ENCODE results near the gene MATN3.

Gene MATN3

DNA sequence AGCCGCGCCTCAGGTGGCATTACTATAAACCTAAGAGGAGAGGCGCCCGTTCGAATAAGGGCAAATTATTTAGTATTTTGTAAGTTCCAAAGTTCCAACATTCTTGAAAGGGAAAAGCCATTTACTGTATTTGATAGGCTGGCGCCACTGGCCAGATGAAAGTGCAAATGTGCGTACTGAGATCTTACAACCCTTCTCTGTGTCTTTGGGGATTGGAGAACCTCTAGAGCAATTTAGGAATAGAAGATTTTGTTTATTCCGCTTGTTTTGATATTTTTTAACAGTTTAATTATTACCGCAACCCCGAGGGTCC is 22.1 kb downstream of the MATN3 start:
- no peak for TF ChIP-seq EZH2phosphoT487 (IDR thresholded peaks at IDR 0.05; ENCODE audit: low read depth)
- TF ChIP-seq, protein P1, sequence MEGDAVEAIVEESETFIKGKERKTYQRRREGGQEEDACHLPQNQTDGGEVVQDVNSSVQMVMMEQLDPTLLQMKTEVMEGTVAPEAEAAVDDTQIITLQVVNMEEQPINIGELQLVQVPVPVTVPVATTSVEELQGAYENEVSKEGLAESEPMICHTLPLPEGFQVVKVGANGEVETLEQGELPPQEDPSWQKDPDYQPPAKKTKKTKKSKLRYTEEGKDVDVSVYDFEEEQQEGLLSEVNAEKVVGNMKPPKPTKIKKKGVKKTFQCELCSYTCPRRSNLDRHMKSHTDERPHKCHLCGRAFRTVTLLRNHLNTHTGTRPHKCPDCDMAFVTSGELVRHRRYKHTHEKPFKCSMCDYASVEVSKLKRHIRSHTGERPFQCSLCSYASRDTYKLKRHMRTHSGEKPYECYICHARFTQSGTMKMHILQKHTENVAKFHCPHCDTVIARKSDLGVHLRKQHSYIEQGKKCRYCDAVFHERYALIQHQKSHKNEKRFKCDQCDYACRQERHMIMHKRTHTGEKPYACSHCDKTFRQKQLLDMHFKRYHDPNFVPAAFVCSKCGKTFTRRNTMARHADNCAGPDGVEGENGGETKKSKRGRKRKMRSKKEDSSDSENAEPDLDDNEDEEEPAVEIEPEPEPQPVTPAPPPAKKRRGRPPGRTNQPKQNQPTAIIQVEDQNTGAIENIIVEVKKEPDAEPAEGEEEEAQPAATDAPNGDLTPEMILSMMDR (IDR thresholded peaks at IDR 0.05; ENCODE audit: low read depth, low read length): no peak
- Histone ChIP-seq H3K79me2 (ENCODE audit: low read length) (peaks cover 9% of the 10 kb centered on the region; the same call in 1 of the 2 replicates), H3K4me3 (ENCODE audit: low read length) (peak overlapping the region; percentile 97), H3K9ac (ENCODE audit: low read length) (no peak overlapping the region), H3K9me3 (ENCODE audit: insufficient read depth, low read length) (no peaks in the 10 kb centered on the region), H3K27ac (ENCODE audit: low read length) (no peak overlapping the region), H3K4me2 (ENCODE audit: low read length) (peak overlapping the region; percentile 85), H2AFZ (ENCODE audit: low read depth, low read length) (peak overlapping the region; percentile 98), H3K4me1 (ENCODE audit: low read length) (peaks cover 19% of the 10 kb centered on the region), H3K27me3 (ENCODE audit: low read depth, low read length) (peaks cover 7% of the 10 kb centered on the region), H4K20me1 (ENCODE audit: insufficient read depth, low read length) (no peaks in the 10 kb centered on the region), H3K36me3 (replicated peaks; ENCODE audit: low read depth, low read length) (no peaks in the 10 kb centered on the region)

DNA sequence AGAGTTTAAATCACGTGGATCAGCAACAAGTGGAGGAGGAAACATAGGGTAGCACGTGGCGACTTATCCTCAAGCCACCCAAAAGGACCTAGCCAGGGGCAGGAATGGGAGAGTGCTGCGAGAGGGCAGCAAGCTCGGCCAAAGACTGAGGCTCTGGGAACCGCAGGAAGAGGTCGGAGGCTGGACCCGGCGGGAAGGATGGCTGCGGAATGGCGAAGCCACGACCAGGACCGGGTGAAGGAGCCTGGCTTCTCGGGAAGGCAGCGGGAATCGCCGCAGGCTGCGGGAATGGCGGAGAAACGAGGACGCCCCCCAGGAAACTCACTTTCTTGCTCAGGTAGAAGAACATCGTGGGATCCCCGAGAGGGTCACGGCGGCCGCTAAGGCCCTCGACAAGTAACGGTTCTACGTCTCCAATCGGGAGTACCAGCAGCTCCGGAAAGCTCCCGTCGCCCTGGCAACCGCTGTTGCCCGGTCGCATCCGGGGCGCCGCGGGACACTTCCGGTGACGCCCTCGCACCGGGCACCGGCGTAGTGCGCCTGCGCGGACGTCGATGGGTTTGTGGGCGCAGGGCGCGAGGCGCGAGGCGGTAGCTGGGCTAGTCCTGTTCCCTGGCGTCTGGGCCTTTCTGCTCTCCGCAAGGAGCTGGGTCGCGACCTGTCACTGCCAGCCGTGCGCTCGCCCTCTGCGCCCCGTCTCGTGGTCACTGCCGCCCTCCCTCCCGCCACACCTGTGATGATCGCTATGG is 22.6 kb downstream of the MATN3 start, which contains the start of gene WDR35:
TSS of gene WDR35 (minus strand) at position 439 of the 749 bp plus-strand sequence. CDS start at position 349, 90 bp downstream.
- Histone ChIP-seq H3K79me2 (ENCODE audit: low read length) (peaks cover 9% of the 10 kb centered on the region; the same call in 1 of the 2 replicates), H3K9me3 (ENCODE audit: insufficient read depth, low read length) (no peaks in the 10 kb centered on the region), H3K4me1 (ENCODE audit: low read length) (peaks cover 19% of the 10 kb centered on the region), H3K4me3 (ENCODE audit: low read length) (peak within 1 kb of the TSS; percentile 97), H3K27ac (ENCODE audit: low read length) (no peak within 1 kb of the TSS), H3K36me3 (replicated peaks; ENCODE audit: low read depth, low read length) (no peaks in the 10 kb centered on the region), H3K4me2 (ENCODE audit: low read length) (peak within 1 kb of the TSS; percentile 85), H2AFZ (ENCODE audit: low read depth, low read length) (peak within 1 kb of the TSS; percentile 98), H4K20me1 (ENCODE audit: insufficient read depth, low read length) (no peaks in the 10 kb centered on the region), H3K27me3 (ENCODE audit: low read depth, low read length) (peaks cover 7% of the 10 kb centered on the region), H3K9ac (ENCODE audit: low read length) (peak within 1 kb of the TSS; percentile 71)
- TF ChIP-seq EZH2phosphoT487 (IDR thresholded peaks at IDR 0.05; ENCODE audit: low read depth): no peak
- TF ChIP-seq, protein P1 (IDR thresholded peaks at IDR 0.05; ENCODE audit: low read depth, low read length): no peak

DNA sequence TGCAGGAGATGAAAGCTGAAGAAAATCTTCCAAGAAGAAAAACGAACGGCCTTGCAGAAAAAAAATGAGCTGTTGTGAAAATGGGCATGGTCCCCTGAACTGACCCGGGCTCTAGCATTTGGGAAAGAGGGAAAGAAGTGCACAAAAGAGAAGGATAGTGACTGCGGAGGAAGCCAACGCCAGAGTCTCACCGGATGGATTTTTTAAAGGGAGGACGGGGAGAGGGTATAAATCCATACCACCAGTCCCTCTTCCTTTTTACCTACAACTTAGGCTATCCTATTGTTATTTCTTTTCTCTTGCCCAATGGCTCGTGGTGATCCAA is 23.2 kb downstream of the MATN3 start:
- no peak overlapping the region for H3K27ac ChIP-seq (ENCODE audit: low read length)

DNA sequence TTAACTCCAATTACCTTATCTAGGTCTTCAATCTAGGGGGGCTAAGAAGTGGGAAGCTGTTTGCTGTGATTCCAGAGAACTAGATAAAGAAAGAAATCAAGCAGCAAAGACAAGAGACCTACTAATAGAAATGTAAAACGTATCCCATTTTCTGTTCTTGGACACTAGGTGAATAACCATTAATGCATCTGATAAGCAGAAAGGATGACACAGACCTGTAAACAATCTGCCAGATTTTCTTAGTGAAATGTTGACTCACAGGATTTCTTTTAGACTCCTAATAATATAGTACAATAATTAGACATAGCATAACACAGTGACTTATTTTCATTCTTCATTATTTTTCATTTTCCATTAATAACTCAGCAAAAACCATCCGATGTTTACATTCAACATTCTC is 23.9 kb downstream of the MATN3 start:
- Histone ChIP-seq H2AFZ (ENCODE audit: low read depth, low read length) (no peak overlapping the region), H3K79me2 (ENCODE audit: low read length) (peaks cover 9% of the 10 kb centered on the region; the same call in 1 of the 2 replicates), H3K27me3 (ENCODE audit: low read depth, low read length) (peaks cover 5% of the 10 kb centered on the region), H3K36me3 (replicated peaks; ENCODE audit: low read depth, low read length) (no peaks in the 10 kb centered on the region), H4K20me1 (ENCODE audit: insufficient read depth, low read length) (no peaks in the 10 kb centered on the region), H3K27ac (ENCODE audit: low read length) (no peak overlapping the region), H3K4me1 (ENCODE audit: low read length) (peaks cover 19% of the 10 kb centered on the region), H3K9me3 (ENCODE audit: insufficient read depth, low read length) (no peaks in the 10 kb centered on the region), H3K9ac (ENCODE audit: low read length) (no peak overlapping the region), H3K4me2 (ENCODE audit: low read length) (peak overlapping the region; percentile 85), H3K4me3 (ENCODE audit: low read length) (peak overlapping the region; percentile 97; the same call in 1 of the 2 replicates)
- TF ChIP-seq, protein P1 (IDR thresholded peaks at IDR 0.05; ENCODE audit: low read depth, low read length): no peak
- no peak for TF ChIP-seq EZH2phosphoT487 (IDR thresholded peaks at IDR 0.05; ENCODE audit: low read depth)

More for the DNA sequence above, 23.2 kb downstream of the MATN3 start:
- H2AFZ ChIP-seq (ENCODE audit: low read depth, low read length): peak overlapping the region; percentile 98
- H3K4me2 ChIP-seq (ENCODE audit: low read length): peak overlapping the region; percentile 85
- no peaks in the 10 kb centered on the region for H3K36me3 ChIP-seq (replicated peaks; ENCODE audit: low read depth, low read length)
- H3K27me3 ChIP-seq (ENCODE audit: low read depth, low read length): peaks cover 7% of the 10 kb centered on the region
- no peaks in the 10 kb centered on the region for H4K20me1 ChIP-seq (ENCODE audit: insufficient read depth, low read length)
- peak overlapping the region; percentile 71 for H3K9ac ChIP-seq (ENCODE audit: low read length)
- peaks cover 9% of the 10 kb centered on the region; the same call in 1 of the 2 replicates for H3K79me2 ChIP-seq (ENCODE audit: low read length)
- TF ChIP-seq, protein P1 (IDR thresholded peaks at IDR 0.05; ENCODE audit: low read depth, low read length): no peak
- TF ChIP-seq EZH2phosphoT487 (IDR thresholded peaks at IDR 0.05; ENCODE audit: low read depth): no peak
- no peaks in the 10 kb centered on the region for H3K9me3 ChIP-seq (ENCODE audit: insufficient read depth, low read length)
- peaks cover 19% of the 10 kb centered on the region for H3K4me1 ChIP-seq (ENCODE audit: low read length)
- peak overlapping the region; percentile 97 for H3K4me3 ChIP-seq (ENCODE audit: low read length)

All from OCI-LY3 (cell line).